SU-DHL-6 (cell line): ENCODE data around the gene IL10RB.

Experiments used
- H2AFZ ChIP-seq: fragments of 200-600 bp; sonication (generic); 2 replicates; pipeline ENCODE4 v1.6.1; 2014; ENCODE audit warnings: low read depth, mild to moderate bottlenecking, moderate library complexity, mixed read lengths, antibody characterized with exemption, low read length; ENCODE audit not compliant: severe bottlenecking
- H3F3A ChIP-seq: fragments of 200-600 bp; shearing (Covaris generic); 2 replicates; pipeline ENCODE4 v1.6.0; 2016; ENCODE audit warnings: antibody characterized with exemption, mild to moderate bottlenecking; ENCODE audit not compliant: insufficient read depth
- H3K27ac ChIP-seq: fragments of 200-600 bp; sonication (generic); 2 replicates; pipeline ENCODE4 v1.5.1; 2016; ENCODE audit warnings: low read depth, mild to moderate bottlenecking, low read length, moderate library complexity, mixed read lengths
- H3K27me3 ChIP-seq: fragments of 200-600 bp; sonication (generic), shearing (Covaris generic); 2 replicates; pipeline ENCODE4 v1.6.0; 2014; ENCODE audit warnings: mild to moderate bottlenecking, low read length
- H3K36me3 ChIP-seq: fragments of 200-600 bp; sonication (generic); 2 replicates; pipeline ENCODE4 v1.6.1; 2014; ENCODE audit warnings: mild to moderate bottlenecking, low read length, mixed read lengths
- H3K4me2 ChIP-seq: fragments of 300-600, 200-600 bp; shearing (Covaris generic), sonication (generic); 2 replicates; pipeline ENCODE4 v1.6.0; 2014; ENCODE audit warnings: low read length, low read depth, mild to moderate bottlenecking; ENCODE audit not compliant: poor library complexity, severe bottlenecking
- H3K4me3 ChIP-seq: fragments of 200-600 bp; sonication (generic); 2 replicates; pipeline ENCODE4 v1.5.1; 2014; ENCODE audit warnings: antibody characterized with exemption, low read length, mild to moderate bottlenecking, mixed read lengths; ENCODE audit not compliant: insufficient read depth, poor library complexity, severe bottlenecking
- H3K79me2 ChIP-seq: fragments of 200-600 bp; sonication (generic); 2 replicates; pipeline ENCODE4 v1.6.1; 2014; ENCODE audit warnings: mild to moderate bottlenecking, low read length, moderate library complexity; ENCODE audit not compliant: insufficient read depth
- H3K9ac ChIP-seq: fragments of 200-600 bp; sonication (generic); 2 replicates; pipeline ENCODE4 v1.7.0; 2014; ENCODE audit warnings: mild to moderate bottlenecking, low read length
- H3K9me2 ChIP-seq: fragments of 200-600 bp; sonication (generic); replicated peaks from 2 replicates; pipeline ENCODE4 v1.6.1; 2014; ENCODE audit warnings: low read length; ENCODE audit not compliant: insufficient read depth
- H3K9me3 ChIP-seq: fragments of 200-600 bp; sonication (generic); 2 replicates; pipeline ENCODE4 v1.6.1; 2014; ENCODE audit warnings: low read length, mixed read lengths; ENCODE audit not compliant: insufficient read depth
- H4K20me1 ChIP-seq: fragments of 200-600 bp; sonication (generic); 2 replicates; pipeline ENCODE4 v1.6.1; 2014; ENCODE audit warnings: low read depth, mild to moderate bottlenecking, antibody characterized with exemption, low read length, moderate library complexity, mixed read lengths
- EZH2phosphoT487 ChIP-seq: fragments of 200-600 bp; sonication (generic), shearing (Covaris generic); conservative IDR thresholded peaks from 2 replicates; pipeline ENCODE4 v1.6.1; 2018; ENCODE audit warnings: mild to moderate bottlenecking, antibody characterized with exemption, low read length, moderate library complexity, mixed read lengths
- TF ChIP-seq, protein P1 (sequence below): fragments of 200-600 bp; sonication (generic); IDR thresholded peaks from one replicate; pipeline ENCODE4 v1.5.1; 2017; ENCODE audit warnings: antibody characterized with exemption, mild to moderate bottlenecking, low read length, moderate library complexity; ENCODE audit not compliant: insufficient read depth, poor library complexity, severe bottlenecking

IL10RB gene

GRCh38 chr21:33244082-33244778 lies 21.9 kb upstream of the IL10RB start:
- H4K20me1 ChIP-seq, result no peaks in the 10 kb centered on the region
- H3K4me2 ChIP-seq, result no peak overlapping the region
- H3K4me3 ChIP-seq, result no peak overlapping the region

DNA sequence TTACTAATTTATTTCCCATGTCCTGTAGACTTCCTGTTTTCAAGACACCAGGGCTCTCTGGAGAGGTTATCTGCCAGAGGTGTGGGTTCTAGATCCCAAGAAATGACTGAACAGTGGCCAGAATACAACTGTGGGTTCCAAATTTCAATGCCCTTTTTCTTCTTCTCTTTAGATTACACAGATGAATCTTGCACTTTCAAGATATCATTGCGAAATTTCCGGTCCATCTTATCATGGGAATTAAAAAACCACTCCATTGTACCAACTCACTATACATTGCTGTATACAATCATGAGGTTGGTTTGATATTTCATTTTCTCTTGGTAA lies 21.4 kb upstream of the IL10RB start:
- Histone ChIP-seq H2AFZ (no peak overlapping the region), H3K79me2 (peaks cover 29% of the 10 kb centered on the region), H3K9me2 (no peaks in the 10 kb centered on the region), H3K36me3 (peaks cover 32% of the 10 kb centered on the region), H3F3A (no peaks in the 10 kb centered on the region), H3K9me3 (no peaks in the 10 kb centered on the region), H4K20me1 (no peaks in the 10 kb centered on the region), H3K9ac (no peak overlapping the region), H3K27ac (no peak overlapping the region), H3K4me2 (no peak overlapping the region), H3K27me3 (no peaks in the 10 kb centered on the region), H3K4me3 (no peak overlapping the region)
- TF ChIP-seq, protein P1, sequence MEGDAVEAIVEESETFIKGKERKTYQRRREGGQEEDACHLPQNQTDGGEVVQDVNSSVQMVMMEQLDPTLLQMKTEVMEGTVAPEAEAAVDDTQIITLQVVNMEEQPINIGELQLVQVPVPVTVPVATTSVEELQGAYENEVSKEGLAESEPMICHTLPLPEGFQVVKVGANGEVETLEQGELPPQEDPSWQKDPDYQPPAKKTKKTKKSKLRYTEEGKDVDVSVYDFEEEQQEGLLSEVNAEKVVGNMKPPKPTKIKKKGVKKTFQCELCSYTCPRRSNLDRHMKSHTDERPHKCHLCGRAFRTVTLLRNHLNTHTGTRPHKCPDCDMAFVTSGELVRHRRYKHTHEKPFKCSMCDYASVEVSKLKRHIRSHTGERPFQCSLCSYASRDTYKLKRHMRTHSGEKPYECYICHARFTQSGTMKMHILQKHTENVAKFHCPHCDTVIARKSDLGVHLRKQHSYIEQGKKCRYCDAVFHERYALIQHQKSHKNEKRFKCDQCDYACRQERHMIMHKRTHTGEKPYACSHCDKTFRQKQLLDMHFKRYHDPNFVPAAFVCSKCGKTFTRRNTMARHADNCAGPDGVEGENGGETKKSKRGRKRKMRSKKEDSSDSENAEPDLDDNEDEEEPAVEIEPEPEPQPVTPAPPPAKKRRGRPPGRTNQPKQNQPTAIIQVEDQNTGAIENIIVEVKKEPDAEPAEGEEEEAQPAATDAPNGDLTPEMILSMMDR, result no peak
- no peak for TF ChIP-seq EZH2phosphoT487

More at GRCh38 chr21:33244082-33244778, 21.9 kb upstream of the IL10RB start:
- Histone ChIP-seq H3F3A (no peaks in the 10 kb centered on the region), H3K79me2 (peaks cover 34% of the 10 kb centered on the region), H3K27me3 (no peaks in the 10 kb centered on the region), H3K36me3 (peaks cover 32% of the 10 kb centered on the region), H3K27ac (no peak overlapping the region), H2AFZ (no peak overlapping the region), H3K9me3 (no peaks in the 10 kb centered on the region), H3K9ac (no peak overlapping the region), H3K9me2 (no peaks in the 10 kb centered on the region)
- TF ChIP-seq EZH2phosphoT487, result no peak
- TF ChIP-seq, protein P1, result no peak

GRCh38 chr21:33245289-33245918 lies 20.8 kb upstream of the IL10RB start:
- Histone ChIP-seq H4K20me1 (no peaks in the 10 kb centered on the region), H3K9me2 (no peaks in the 10 kb centered on the region), H3K79me2 (peaks cover 22% of the 10 kb centered on the region), H3K4me2 (no peak overlapping the region), H3K36me3 (peaks cover 39% of the 10 kb centered on the region), H3K27me3 (no peaks in the 10 kb centered on the region), H3K27ac (no peak overlapping the region), H3K9me3 (no peaks in the 10 kb centered on the region), H3F3A (no peaks in the 10 kb centered on the region), H3K9ac (no peak overlapping the region), H3K4me3 (no peak overlapping the region), H2AFZ (no peak overlapping the region)
- TF ChIP-seq, protein P1, result no peak
- no peak for TF ChIP-seq EZH2phosphoT487
